VCaP (cell line): ENCODE measurements around the gene ANKRD16.

ENCODE experiments used
- H3K27ac ChIP-seq: fragments of 450-650 bp; 2 replicates; pipeline ENCODE4 v1.5.1; 2017
- TF ChIP-seq, protein P1 (sequence below): fragments of 450-650 bp; conservative IDR thresholded peaks from 2 replicates; pipeline ENCODE4 v1.5.1; 2017; ENCODE audit warnings: mild to moderate bottlenecking, moderate library complexity

The ANKRD16 gene

DNA sequence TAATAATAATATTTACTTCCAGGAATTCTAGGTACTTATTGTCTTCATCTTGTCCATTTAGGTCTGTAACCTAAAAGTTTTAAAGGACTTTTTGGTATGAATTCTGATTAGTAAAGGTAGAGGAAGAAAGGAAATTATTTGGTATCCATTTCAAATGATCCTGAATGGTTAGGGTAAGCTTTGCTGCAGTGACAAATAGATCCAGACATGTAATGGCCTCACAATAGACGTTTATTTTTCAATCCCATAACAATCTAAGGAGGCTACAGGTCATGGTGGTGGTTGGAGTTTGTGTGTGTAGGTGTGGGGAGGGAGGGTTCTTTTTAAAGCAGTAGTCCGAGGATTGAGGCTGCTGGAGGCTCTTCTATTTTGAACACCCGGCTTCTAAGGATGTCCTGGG is 5.7 kb upstream of the ANKRD16 start:
- TF ChIP-seq, protein P1, sequence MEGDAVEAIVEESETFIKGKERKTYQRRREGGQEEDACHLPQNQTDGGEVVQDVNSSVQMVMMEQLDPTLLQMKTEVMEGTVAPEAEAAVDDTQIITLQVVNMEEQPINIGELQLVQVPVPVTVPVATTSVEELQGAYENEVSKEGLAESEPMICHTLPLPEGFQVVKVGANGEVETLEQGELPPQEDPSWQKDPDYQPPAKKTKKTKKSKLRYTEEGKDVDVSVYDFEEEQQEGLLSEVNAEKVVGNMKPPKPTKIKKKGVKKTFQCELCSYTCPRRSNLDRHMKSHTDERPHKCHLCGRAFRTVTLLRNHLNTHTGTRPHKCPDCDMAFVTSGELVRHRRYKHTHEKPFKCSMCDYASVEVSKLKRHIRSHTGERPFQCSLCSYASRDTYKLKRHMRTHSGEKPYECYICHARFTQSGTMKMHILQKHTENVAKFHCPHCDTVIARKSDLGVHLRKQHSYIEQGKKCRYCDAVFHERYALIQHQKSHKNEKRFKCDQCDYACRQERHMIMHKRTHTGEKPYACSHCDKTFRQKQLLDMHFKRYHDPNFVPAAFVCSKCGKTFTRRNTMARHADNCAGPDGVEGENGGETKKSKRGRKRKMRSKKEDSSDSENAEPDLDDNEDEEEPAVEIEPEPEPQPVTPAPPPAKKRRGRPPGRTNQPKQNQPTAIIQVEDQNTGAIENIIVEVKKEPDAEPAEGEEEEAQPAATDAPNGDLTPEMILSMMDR = no peak
- no peak overlapping the region for H3K27ac ChIP-seq

DNA sequence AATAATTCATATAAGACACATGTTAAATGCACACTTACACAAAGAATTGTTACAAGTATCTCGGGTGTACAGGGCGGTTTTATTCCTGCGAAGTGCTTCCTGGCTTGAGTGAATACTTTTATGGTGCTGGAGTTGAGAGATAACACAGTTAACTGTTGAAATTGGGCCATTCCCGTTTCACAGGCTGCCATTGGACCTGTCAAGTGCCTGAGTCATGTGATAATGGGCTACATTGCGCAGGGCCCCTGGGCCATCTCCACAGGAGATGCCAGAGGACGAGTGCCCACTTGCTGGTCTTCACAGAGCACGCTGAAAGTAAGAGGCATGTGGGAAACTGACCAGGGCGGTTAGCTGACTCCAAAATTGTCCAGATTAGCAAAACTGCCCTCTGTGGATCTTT is 5.2 kb upstream of the ANKRD16 start:
- TF ChIP-seq, protein P1 = no peak
- H3K27ac ChIP-seq = no peak overlapping the region

DNA sequence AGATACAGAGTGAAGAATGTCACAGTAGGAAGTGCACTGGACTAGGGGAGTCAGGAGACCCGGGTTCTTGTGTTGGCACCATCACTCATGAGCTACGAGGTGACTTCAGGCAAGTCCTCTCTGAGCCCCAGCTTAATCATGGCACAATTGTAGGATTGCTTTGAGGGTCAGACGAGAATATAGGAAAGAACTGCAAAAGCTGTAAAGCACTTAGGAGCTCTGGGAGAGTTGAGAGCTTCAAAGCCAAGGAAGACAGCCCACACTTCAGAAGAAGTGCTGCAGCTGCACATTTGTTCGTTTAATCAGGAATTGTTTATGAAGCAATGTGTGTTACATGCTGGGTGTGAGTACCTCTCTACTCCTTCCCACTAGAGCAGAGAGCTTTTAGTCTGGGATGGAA is 4.7 kb upstream of the ANKRD16 start:
- no peak overlapping the region for H3K27ac ChIP-seq
- TF ChIP-seq, protein P1 = no peak

DNA sequence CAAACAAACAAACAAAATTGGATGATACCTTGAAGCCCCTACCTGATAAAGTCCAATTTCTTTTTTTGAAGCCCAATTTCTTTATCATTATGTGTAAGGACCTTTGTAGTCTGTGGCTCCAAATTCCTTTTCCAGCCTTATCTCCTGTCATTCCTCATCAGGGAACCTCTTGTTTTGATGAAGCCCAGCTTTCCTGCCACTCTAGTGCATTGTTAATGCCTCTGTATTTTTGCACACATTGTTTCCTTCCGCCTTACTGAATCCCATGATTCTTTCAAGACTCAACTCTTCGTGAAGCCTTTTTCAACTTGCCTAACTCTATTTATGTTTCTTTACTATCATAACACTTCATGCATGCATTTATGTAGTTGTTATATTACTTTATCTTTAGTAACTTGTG is 3.6 kb upstream of the ANKRD16 start:
- TF ChIP-seq, protein P1 = no peak
- peak overlapping the region; percentile 89 for H3K27ac ChIP-seq

DNA sequence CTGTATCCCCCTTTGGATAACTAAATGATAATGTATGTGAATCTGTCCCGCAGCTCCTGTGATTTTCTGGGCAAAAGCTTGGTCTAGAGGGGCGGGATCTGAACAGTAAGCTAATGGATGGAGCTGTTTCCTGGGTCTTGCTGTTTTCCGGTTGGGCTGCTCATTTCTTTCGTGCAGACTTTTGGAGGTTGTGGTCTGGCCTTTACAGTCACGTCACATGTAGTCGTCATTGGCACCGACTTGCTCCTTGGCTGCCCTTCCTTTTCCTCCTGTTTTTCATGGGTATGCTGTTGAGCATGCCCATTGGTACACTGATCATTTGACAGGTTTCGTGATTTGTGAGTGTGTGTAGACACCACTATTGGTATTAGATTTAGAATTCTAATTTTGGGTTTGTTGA is 2.3 kb upstream of the ANKRD16 start:
- H3K27ac ChIP-seq = peak overlapping the region; percentile 89
- TF ChIP-seq, protein P1 = no peak

DNA sequence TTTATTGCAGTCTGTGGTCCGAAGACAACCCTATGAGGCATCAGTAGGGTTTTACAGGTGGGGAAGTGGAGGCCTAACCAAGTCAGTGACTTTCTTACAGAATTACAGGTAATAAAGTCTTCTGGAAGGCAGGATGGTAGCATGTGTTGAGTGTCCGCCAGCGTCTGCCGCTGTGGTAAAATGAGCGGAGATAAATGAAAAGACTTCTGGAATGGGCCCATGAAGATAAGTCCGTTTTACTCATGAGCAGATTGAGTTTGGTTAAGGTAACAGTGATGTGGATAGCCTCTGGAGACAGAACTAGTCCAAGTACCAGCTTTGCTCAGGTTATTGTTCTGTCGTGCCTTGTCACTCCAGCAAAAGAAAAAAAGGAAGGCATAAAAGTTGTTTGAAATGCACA is 1.3 kb upstream of the ANKRD16 start:
- H3K27ac ChIP-seq = peak overlapping the region; percentile 89

DNA sequence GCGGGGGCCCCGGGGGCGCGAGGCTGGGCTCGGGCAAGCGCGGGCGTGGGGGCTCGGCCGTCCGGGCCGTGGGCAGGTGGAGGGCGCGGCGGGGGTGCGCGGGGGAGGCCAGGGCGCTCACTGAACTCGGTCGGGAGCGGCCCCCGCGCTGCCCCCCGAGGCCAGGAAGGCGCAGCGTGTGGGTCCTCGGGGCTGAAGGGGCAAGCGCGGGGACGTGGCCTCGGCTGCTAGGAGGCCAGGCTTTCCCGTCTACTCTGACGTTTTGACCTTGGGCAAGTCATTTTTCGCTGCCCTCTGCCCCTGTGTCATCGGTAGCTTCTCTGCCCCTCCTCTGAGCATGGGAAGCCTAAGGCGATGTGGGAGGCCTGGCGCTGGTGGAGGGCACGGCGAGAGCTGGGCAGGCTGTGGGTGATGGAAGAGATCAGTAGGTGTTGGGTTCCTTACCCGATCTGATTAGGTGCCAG is 791 bp upstream of the ANKRD16 start:
- peak overlapping the region; percentile 89 for H3K27ac ChIP-seq
- TF ChIP-seq, protein P1 = no peak

More for the DNA sequence above, 1.3 kb upstream of the ANKRD16 start:
- TF ChIP-seq, protein P1 = no peak
